Measurements from ENCODE around the gene LRGUK. TPM values are rescaled to one million over a fixed set of nuclear protein-coding genes. Genes with fewer than 3 reads are reported as not detected.

The LRGUK gene
- total and polyA plus RNA-seq, 2 donors (not counting 1 experiment from before 2014, with no cell fraction given): 0.27 to 0.49 TPM

GRCh38 chr7:134165252-134165651 is 38.1 kb downstream of the LRGUK start:
- Histone ChIP-seq H3K4me3 (ENCODE audit: control extremely low read depth in 1 of 5, extremely low read depth in 1 of 5, insufficient read depth in 1 of 5, low read depth in 2 of 5, low read length in 4 of 5) (no peak overlapping the region), H3K27ac (ENCODE audit: low read length in 2 of 2) (no peak overlapping the region), H3K27me3 (replicated peaks in 1 of 4; ENCODE audit: control extremely low read depth in 1 of 4, control insufficient read depth in 3 of 4, insufficient read depth in 4 of 4, low read length in 3 of 4) (no peaks in the 10 kb centered on the region), H3K4me2 (replicated peaks; ENCODE audit: low read depth, low read length, poor library complexity, severe bottlenecking) (no peak overlapping the region), H3K4me1 (ENCODE audit: control insufficient read depth in 2 of 2, insufficient read depth in 2 of 2, low read length in 2 of 2) (no peaks in the 10 kb centered on the region), H4K20me1 (ENCODE audit: control insufficient read depth, insufficient read depth, low read length, poor library complexity, severe bottlenecking) (no peaks in the 10 kb centered on the region), H3K36me3 (replicated peaks in 1 of 2; ENCODE audit: control extremely low read depth in 1 of 2, control insufficient read depth in 1 of 2, extremely low read depth in 1 of 2, insufficient read depth in 2 of 2, low read length in 1 of 2) (no peaks in the 10 kb centered on the region), H3K9me3 (ENCODE audit: control extremely low read depth in 1 of 3, control insufficient read depth in 2 of 3, insufficient read depth in 1 of 3, low read length in 2 of 3) (no peaks in the 10 kb centered on the region), H3K79me2 (ENCODE audit: control insufficient read depth, insufficient read depth, low read length) (no peaks in the 10 kb centered on the region), H3K9ac (ENCODE audit: low read length) (no peak overlapping the region), H2AFZ (ENCODE audit: insufficient read depth, low read depth, low read length, poor library complexity, severe bottlenecking) (no peak overlapping the region)
- CTCF ChIA-PET: no interaction called here
- no peak for ATAC-seq (ENCODE audit: low read depth)
- intact Hi-C loops (cut with micrococcal nuclease): no loop called here
- DNase-seq: no peak
- H3K4me3 Mint-ChIP-seq: no peak overlapping the region
- no peak overlapping the region for H3K27ac Mint-ChIP-seq
- no peaks in the 10 kb centered on the region for H3K4me1 Mint-ChIP-seq
- H3K9me3 Mint-ChIP-seq (ENCODE audit: insufficient read depth): no peaks in the 10 kb centered on the region
- TF ChIP-seq EZH2 (IDR thresholded peaks at IDR 0.05; ENCODE audit: borderline replicate concordance, insufficient read depth, low read depth, low read length, poor library complexity, severe bottlenecking) (no peak), CTCF (IDR thresholded peaks at IDR 0.05) (no peak)
- H3K27me3 Mint-ChIP-seq: peaks cover 5% of the 10 kb centered on the region
- POLR2A ChIA-PET: no interaction called here
- WGBS (ENCODE audit: insufficient coverage): no CpG with 5 or more reads among the region's 3 CpGs

GRCh38 chr7:134167250-134167649 is 40.1 kb downstream of the LRGUK start:
- ATAC-seq (ENCODE audit: low read depth) (no peak), DNase-seq (no peak)
- Mint-ChIP-seq H3K27ac (no peak overlapping the region), H3K4me1 (no peaks in the 10 kb centered on the region), H3K27me3 (peaks cover 5% of the 10 kb centered on the region), H3K9me3 (ENCODE audit: insufficient read depth) (no peaks in the 10 kb centered on the region), H3K4me3 (no peak overlapping the region)
- Histone ChIP-seq H3K9ac (ENCODE audit: low read length) (no peak overlapping the region), H3K4me1 (ENCODE audit: control insufficient read depth in 2 of 2, insufficient read depth in 2 of 2, low read length in 2 of 2) (no peaks in the 10 kb centered on the region), H4K20me1 (ENCODE audit: control insufficient read depth, insufficient read depth, low read length, poor library complexity, severe bottlenecking) (no peaks in the 10 kb centered on the region), H3K4me2 (replicated peaks; ENCODE audit: low read depth, low read length, poor library complexity, severe bottlenecking) (no peak overlapping the region), H3K27ac (ENCODE audit: low read length in 2 of 2) (no peak overlapping the region), H3K27me3 (replicated peaks in 1 of 4; ENCODE audit: control extremely low read depth in 1 of 4, control insufficient read depth in 3 of 4, insufficient read depth in 4 of 4, low read length in 3 of 4) (no peaks in the 10 kb centered on the region), H3K9me3 (ENCODE audit: control extremely low read depth in 1 of 3, control insufficient read depth in 2 of 3, insufficient read depth in 1 of 3, low read length in 2 of 3) (no peaks in the 10 kb centered on the region), H2AFZ (ENCODE audit: insufficient read depth, low read depth, low read length, poor library complexity, severe bottlenecking) (no peak overlapping the region), H3K36me3 (replicated peaks in 1 of 2; ENCODE audit: control extremely low read depth in 1 of 2, control insufficient read depth in 1 of 2, extremely low read depth in 1 of 2, insufficient read depth in 2 of 2, low read length in 1 of 2) (no peaks in the 10 kb centered on the region), H3K79me2 (ENCODE audit: control insufficient read depth, insufficient read depth, low read length) (no peaks in the 10 kb centered on the region), H3K4me3 (ENCODE audit: control extremely low read depth in 1 of 5, extremely low read depth in 1 of 5, insufficient read depth in 1 of 5, low read depth in 2 of 5, low read length in 4 of 5) (no peak overlapping the region)
- no peak for TF ChIP-seq CTCF (IDR thresholded peaks at IDR 0.05)
- intact Hi-C loops (cut with micrococcal nuclease): no loop called here
- 99% methylated on average over 5 of the region's 5 CpGs for WGBS (ENCODE audit: insufficient coverage)
- ChIA-PET POLR2A (no interaction called here), CTCF (no interaction called here)
